ENCODE measurements around the gene OR5T2. TPM values are rescaled to one million over a fixed set of nuclear protein-coding genes. Genes with fewer than 3 reads are reported as not detected.
"Not testable (repeated sequence)": the region's sequence is repeated elsewhere in the genome, so short reads cannot be mapped to it uniquely, and the experiment has no call there.

Gene OR5T2
- polyA plus RNA-seq (2011; rRNA removed) (not detected in 2 replicates), polyA minus RNA-seq (2011; rRNA and poly(A)+ RNA removed) (not detected in 2 replicates)

DNA sequence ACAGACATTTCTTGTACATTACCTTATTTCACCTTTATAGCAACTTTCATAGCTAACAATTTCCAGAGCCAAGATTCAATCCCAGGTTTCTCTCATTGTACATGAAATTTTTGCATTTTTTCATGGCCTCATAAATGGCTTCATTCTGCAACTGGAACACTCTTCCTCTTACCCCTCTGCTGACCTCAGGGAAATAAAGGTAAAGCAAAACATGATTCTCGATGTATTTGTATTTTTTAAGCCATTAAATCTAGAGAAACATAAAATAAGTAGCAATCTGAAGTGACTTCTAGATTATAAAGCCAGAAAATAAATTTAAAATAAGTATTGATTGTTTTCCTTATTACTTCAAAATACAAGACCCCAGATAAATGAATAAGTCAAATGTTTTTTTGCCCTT is at the start of gene OR5T2:
Gene OR5T2, minus strand, starts transcription at position 101 of the 400 bp plus-strand sequence. CDS start 1,193 bp downstream, outside the sequence.
- TF ChIP-seq CTCF (IDR thresholded peaks at IDR 0.05; ENCODE audit: low read depth, low read length): no peak
- DNase-seq (ENCODE audit: low read depth, low spot score): no peak
- CTCF ChIA-PET: no interaction called here
- H3K27ac ChIP-seq (ENCODE audit: low read depth, low read length): no peak within 1 kb of the TSS
- POLR2A ChIA-PET: no interaction called here
- H3K27me3 ChIP-seq (ENCODE audit: control insufficient read depth, insufficient read depth, low read length): no peaks in the 10 kb centered on the region
- H3K9me3 ChIP-seq (ENCODE audit: control insufficient read depth, insufficient read depth, low read length): no peaks in the 10 kb centered on the region; the same call in 1 of the 2 replicates
- H3K4me3 ChIP-seq (ENCODE audit: low read depth, low read length): no peak within 1 kb of the TSS

DNA sequence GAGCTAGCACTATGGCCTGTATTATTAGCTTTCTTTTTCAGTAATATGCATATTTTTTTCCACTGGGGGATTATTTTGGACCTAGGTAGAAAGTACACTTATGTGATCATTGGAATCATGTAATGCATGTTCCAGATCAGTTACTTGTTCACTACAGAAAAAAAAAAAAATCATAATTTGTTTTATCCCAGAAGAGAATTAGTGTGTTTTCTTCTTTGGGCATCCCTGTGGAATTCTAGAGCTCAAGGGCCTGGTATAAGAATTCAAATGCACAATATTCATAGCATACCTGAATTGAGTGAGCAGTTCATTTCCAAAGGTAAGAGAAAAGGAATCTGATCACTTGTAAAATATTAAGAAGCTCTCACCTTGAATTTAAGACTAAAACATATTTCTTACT is 39.8 kb upstream of the OR5T2 start, which contains the start of gene OR5T1:
Gene OR5T1, plus strand, starts transcription at position 301 of the 400 bp plus-strand sequence. CDS start 1,485 bp downstream, outside the sequence.
- no peak for DNase-seq (ENCODE audit: low read depth, low spot score)
- no peak within 1 kb of the TSS for H3K27ac ChIP-seq (ENCODE audit: low read depth, low read length)
- CTCF ChIA-PET: no interaction called here

DNA sequence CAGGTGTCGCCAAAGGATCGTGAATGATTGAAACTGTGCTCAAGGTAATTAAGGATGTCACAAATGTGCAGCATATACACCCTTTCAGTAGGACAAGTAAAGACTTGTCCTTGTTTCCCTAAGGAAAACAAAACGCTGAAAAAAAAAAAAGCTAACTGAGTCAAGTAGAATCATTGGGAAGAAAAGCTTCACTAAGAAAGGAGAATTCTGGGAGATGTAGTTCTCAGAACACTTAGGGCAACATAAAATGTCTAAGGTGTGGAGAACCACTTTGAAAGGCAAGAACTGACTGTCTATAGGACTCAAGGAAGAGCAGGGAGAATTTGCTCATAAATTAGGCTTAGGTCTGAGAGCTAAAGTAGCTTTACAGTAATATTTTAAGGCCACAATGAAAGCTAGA is 37.0 kb upstream of the OR5T2 start:
- DNase-seq (ENCODE audit: low read depth, low spot score): no peak
- H3K27ac ChIP-seq (ENCODE audit: low read depth, low read length): no peak overlapping the region
- no peaks in the 10 kb centered on the region; the same call in 1 of the 2 replicates for H3K9me3 ChIP-seq (ENCODE audit: control insufficient read depth, insufficient read depth, low read length)
- ChIA-PET CTCF (no interaction called here), POLR2A (no interaction called here)
- H3K27me3 ChIP-seq (ENCODE audit: control insufficient read depth, insufficient read depth, low read length): no peaks in the 10 kb centered on the region
- H3K4me3 ChIP-seq (ENCODE audit: low read depth, low read length): no peak overlapping the region
- no peak for TF ChIP-seq CTCF (IDR thresholded peaks at IDR 0.05; ENCODE audit: low read depth, low read length)

More for the DNA sequence above, 39.8 kb upstream of the OR5T2 start, which contains the start of gene OR5T1:
- Histone ChIP-seq H3K9me3 (ENCODE audit: control insufficient read depth, insufficient read depth, low read length) (peaks cover 4% of the 10 kb centered on the region), H3K27me3 (ENCODE audit: control insufficient read depth, insufficient read depth, low read length) (no peaks in the 10 kb centered on the region), H3K4me3 (ENCODE audit: low read depth, low read length) (no peak within 1 kb of the TSS)
- POLR2A ChIA-PET: no interaction called here
- no peak for TF ChIP-seq CTCF (IDR thresholded peaks at IDR 0.05; ENCODE audit: low read depth, low read length)

- no peak for DNase-seq (ENCODE audit: low read depth, low spot score)
- H3K27me3 ChIP-seq (ENCODE audit: control insufficient read depth, insufficient read depth, low read length): no peaks in the 10 kb centered on the region
- H3K27ac ChIP-seq (ENCODE audit: low read depth, low read length): no peak within 1 kb of the TSS
- ChIA-PET POLR2A (no interaction called here), CTCF (no interaction called here)
- H3K4me3 ChIP-seq (ENCODE audit: low read depth, low read length): no peak within 1 kb of the TSS
- peaks cover 3% of the 10 kb centered on the region; the same call in 1 of the 2 replicates for H3K9me3 ChIP-seq (ENCODE audit: control insufficient read depth, insufficient read depth, low read length)
- no peak for TF ChIP-seq CTCF (IDR thresholded peaks at IDR 0.05; ENCODE audit: low read depth, low read length)
These were observed 17.9 kb upstream of the OR5T2 start, which contains the start of gene OR5T3 for GRCh38 chr11:56251954-56252353. OR5T3 (plus strand) TSS chr11:56252254; CDS start chr11:56252254, 0 bp downstream.

GRCh38 chr11:56219735-56220134 is 14.3 kb downstream of the OR5T2 start:
- H3K27ac ChIP-seq (ENCODE audit: low read depth, low read length); CTCF ChIA-PET; DNase-seq (ENCODE audit: low read depth, low spot score); POLR2A ChIA-PET; H3K4me3 ChIP-seq (ENCODE audit: low read depth, low read length); H3K27me3 ChIP-seq (ENCODE audit: control insufficient read depth, insufficient read depth, low read length): not testable (repeated sequence)
- H3K9me3 ChIP-seq (ENCODE audit: control insufficient read depth, insufficient read depth, low read length): peaks cover 12% of the 10 kb centered on the region; the same call in 1 of the 2 replicates

Measured in AG04450 (cell line).